ENCODE data around the gene AREL1. TPM values are rescaled to one million over a fixed set of nuclear protein-coding genes. Genes with fewer than 3 reads are reported as not detected.

Gene AREL1
- total RNA-seq, 1 experiment from 2014 or later = 34.2 TPM

- Histone ChIP-seq H2AK5ac (ENCODE audit: insufficient read length, low read length) (no peak overlapping the region), H2BK12ac (ENCODE audit: insufficient read length, low read depth, low read length) (no peak overlapping the region), H3K27me3 (ENCODE audit: insufficient read depth, low read length) (no peaks in the 10 kb centered on the region), H3K9ac (ENCODE audit: extremely low read depth, insufficient read length, low read length) (no peak overlapping the region), H2AFZ (ENCODE audit: low read length) (no peak overlapping the region), H2BK20ac (ENCODE audit: low read depth, low read length, poor library complexity, severe bottlenecking) (no peak overlapping the region), H3K9me3 (ENCODE audit: control insufficient read depth, low read depth, low read length) (no peaks in the 10 kb centered on the region), H2BK5ac (ENCODE audit: insufficient read length, low read length) (no peak overlapping the region), H3K4me1 (ENCODE audit: insufficient read depth, low read length) (no peaks in the 10 kb centered on the region), H3K79me2 (ENCODE audit: insufficient read depth, low read length) (no peaks in the 10 kb centered on the region), H3K4me2 (ENCODE audit: insufficient read depth, insufficient read length, low read length) (no peak overlapping the region), H3K23ac (ENCODE audit: insufficient read length, low read depth, low read length) (no peak overlapping the region), H4K91ac (ENCODE audit: insufficient read length, low read depth, low read length) (no peak overlapping the region), H3K27ac (ENCODE audit: insufficient read length, low read depth, low read length) (no peak overlapping the region), H4K5ac (ENCODE audit: insufficient read length, low read depth, low read length) (no peak overlapping the region), H3K14ac (ENCODE audit: insufficient read depth, low read length) (no peak overlapping the region), H3K23me2 (ENCODE audit: insufficient read length, low read depth, low read length, poor library complexity, severe bottlenecking) (no peaks in the 10 kb centered on the region), H3T11ph (ENCODE audit: low read length) (no peak overlapping the region), H4K8ac (replicated peaks; ENCODE audit: insufficient read length, low read depth, low read length) (no peak overlapping the region), H3K18ac (ENCODE audit: insufficient read length, low read depth, low read length) (no peak overlapping the region), H3K79me1 (ENCODE audit: insufficient read depth, low read depth, low read length, poor library complexity, severe bottlenecking) (no peaks in the 10 kb centered on the region), H4K20me1 (ENCODE audit: control insufficient read depth, insufficient read depth, insufficient read length) (peaks cover 2% of the 10 kb centered on the region), H2BK15ac (ENCODE audit: low read depth, low read length) (no peak overlapping the region), H3K56ac (ENCODE audit: insufficient read length, low read depth, low read length) (no peak overlapping the region), H3K4ac (ENCODE audit: low read depth, low read length) (no peak overlapping the region), H2BK120ac (ENCODE audit: low read depth, low read length, poor library complexity, severe bottlenecking) (no peak overlapping the region)
- Mint-ChIP-seq H3K36me3 (ENCODE audit: insufficient read depth in 1 of 3, low read depth in 3 of 3) (peaks cover 0 to 1% (median 0%) of the 10 kb centered on the region in 3 experiments; a peak in 1 of 7 replicates), H3K27me3 (ENCODE audit: low read depth) (peaks cover 2% of the 10 kb centered on the region), H3K27ac (no peak overlapping the region; a peak in 1 of 7 replicates), H3K4me3 (no peak overlapping the region), H3K9me3 (no peaks in the 10 kb centered on the region), H3K4me1 (peaks cover 12 to 16% of the 10 kb centered on the region in 2 experiments)
- no peak for TF ChIP-seq CTCF (conservative IDR thresholded peaks at IDR 0.05)
- no peak for DNase-seq
- WGBS (ENCODE audit: extremely low coverage, insufficient read length, low lambda C conversion rate) = no CpG with 5 or more reads among the region's 2 CpGs
Measured at GRCh38 chr14:74649673-74650072, 63.2 kb downstream of the AREL1 start.
